OCI-LY3 (cell line): ENCODE results near the gene MMRN2.

Experiments used
- EZH2phosphoT487 ChIP-seq: fragments of 200-600 bp; shearing (Covaris generic); IDR thresholded peaks from 2 replicates; pipeline ENCODE4 v1.6.1; 2018; ENCODE audit warnings: antibody characterized with exemption, mixed run types, low read depth
- TF ChIP-seq, protein P1 (sequence below): fragments of 200-600, 300-600 bp; sonication (generic); IDR thresholded peaks from 2 replicates; pipeline ENCODE4 v1.5.1; 2014; ENCODE audit warnings: antibody characterized with exemption, low read length, low read depth

DNA sequence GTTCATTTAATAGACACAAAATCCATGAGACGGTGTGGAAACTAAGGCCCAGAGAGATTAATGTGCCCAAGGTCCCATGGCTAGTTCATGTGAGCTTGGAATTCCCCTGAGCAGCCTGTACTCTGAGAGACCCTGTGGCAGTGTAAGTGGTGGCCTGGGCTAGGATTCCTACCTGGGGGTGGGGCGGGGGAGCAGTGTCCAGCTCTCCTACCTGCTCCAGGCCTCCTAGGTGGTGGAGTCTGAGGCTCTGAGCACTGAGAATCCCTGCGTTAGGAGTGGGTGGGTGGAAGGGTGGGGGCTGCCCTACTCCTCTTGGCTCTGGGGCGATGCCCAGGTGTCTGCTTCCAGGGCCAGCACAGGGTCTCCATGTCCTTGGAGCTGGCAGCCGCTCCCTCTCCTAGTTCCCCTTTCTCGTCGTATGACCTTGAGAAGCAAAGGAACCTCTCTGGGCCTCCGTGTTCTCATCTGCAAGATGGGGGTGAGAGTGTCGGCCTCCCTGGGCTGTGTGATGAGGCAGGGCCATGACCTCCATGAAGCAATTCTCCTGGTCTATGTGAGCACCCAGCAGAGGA, 3.5 kb upstream of the MMRN2 start:
- TF ChIP-seq, protein P1, sequence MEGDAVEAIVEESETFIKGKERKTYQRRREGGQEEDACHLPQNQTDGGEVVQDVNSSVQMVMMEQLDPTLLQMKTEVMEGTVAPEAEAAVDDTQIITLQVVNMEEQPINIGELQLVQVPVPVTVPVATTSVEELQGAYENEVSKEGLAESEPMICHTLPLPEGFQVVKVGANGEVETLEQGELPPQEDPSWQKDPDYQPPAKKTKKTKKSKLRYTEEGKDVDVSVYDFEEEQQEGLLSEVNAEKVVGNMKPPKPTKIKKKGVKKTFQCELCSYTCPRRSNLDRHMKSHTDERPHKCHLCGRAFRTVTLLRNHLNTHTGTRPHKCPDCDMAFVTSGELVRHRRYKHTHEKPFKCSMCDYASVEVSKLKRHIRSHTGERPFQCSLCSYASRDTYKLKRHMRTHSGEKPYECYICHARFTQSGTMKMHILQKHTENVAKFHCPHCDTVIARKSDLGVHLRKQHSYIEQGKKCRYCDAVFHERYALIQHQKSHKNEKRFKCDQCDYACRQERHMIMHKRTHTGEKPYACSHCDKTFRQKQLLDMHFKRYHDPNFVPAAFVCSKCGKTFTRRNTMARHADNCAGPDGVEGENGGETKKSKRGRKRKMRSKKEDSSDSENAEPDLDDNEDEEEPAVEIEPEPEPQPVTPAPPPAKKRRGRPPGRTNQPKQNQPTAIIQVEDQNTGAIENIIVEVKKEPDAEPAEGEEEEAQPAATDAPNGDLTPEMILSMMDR = no peak
- TF ChIP-seq EZH2phosphoT487 = no peak
